ENCODE data around the gene MGMT. TPM values are rescaled to one million over a fixed set of nuclear protein-coding genes. Genes with fewer than 3 reads are reported as not detected.

Gene MGMT
- total RNA-seq, 2 experiments from 2014 or later, result 20.9 to 23.3 TPM

- Mint-ChIP-seq H3K4me3 (no peak overlapping the region), H3K27me3 (no peaks in the 10 kb centered on the region), H3K9me3 (no peaks in the 10 kb centered on the region), H3K36me3 (peaks cover 22% of the 10 kb centered on the region), H3K4me1 (no peaks in the 10 kb centered on the region), H3K27ac (no peak overlapping the region)
- no peak for DNase-seq
These were observed 297.2 kb downstream of the MGMT start for GRCh38 chr10:129764011-129764900.

- Mint-ChIP-seq H3K27me3 (no peaks in the 10 kb centered on the region), H3K4me1 (no peaks in the 10 kb centered on the region), H3K4me3 (no peak overlapping the region), H3K27ac (no peak overlapping the region), H3K36me3 (peaks cover 26% of the 10 kb centered on the region), H3K9me3 (no peaks in the 10 kb centered on the region)
- no peak for DNase-seq
These were observed 298.0 kb downstream of the MGMT start for GRCh38 chr10:129764901-129765663.

GRCh38 chr10:129765664-129766550, 298.9 kb downstream of the MGMT start:
- no peak overlapping the region for H3K27ac Mint-ChIP-seq
- DNase-seq, result no peak
- peaks cover 27% of the 10 kb centered on the region for H3K36me3 Mint-ChIP-seq
- H3K4me3 Mint-ChIP-seq, result no peak overlapping the region
- H3K4me1 Mint-ChIP-seq, result no peaks in the 10 kb centered on the region
- no peaks in the 10 kb centered on the region for H3K9me3 Mint-ChIP-seq
- H3K27me3 Mint-ChIP-seq, result no peaks in the 10 kb centered on the region

GRCh38 chr10:129766611-129767550, 299.8 kb downstream of the MGMT start:
- peaks cover 28% of the 10 kb centered on the region for H3K36me3 Mint-ChIP-seq
- H3K4me1 Mint-ChIP-seq, result no peaks in the 10 kb centered on the region
- no peaks in the 10 kb centered on the region for H3K9me3 Mint-ChIP-seq
- no peak overlapping the region for H3K4me3 Mint-ChIP-seq
- no peaks in the 10 kb centered on the region for H3K27me3 Mint-ChIP-seq
- H3K27ac Mint-ChIP-seq, result no peak overlapping the region
- DNase-seq, result no peak

GRCh38 chr10:129767751-129768150, 300.7 kb downstream of the MGMT start:
- peaks cover 29% of the 10 kb centered on the region for H3K36me3 Mint-ChIP-seq
- H3K4me3 Mint-ChIP-seq, result no peak overlapping the region
- no peak for DNase-seq
- no peaks in the 10 kb centered on the region for H3K4me1 Mint-ChIP-seq
- no peaks in the 10 kb centered on the region for H3K27me3 Mint-ChIP-seq
- H3K27ac Mint-ChIP-seq, result no peak overlapping the region
- H3K9me3 Mint-ChIP-seq, result no peaks in the 10 kb centered on the region

- Mint-ChIP-seq H3K9me3 (no peaks in the 10 kb centered on the region), H3K27me3 (no peaks in the 10 kb centered on the region), H3K36me3 (peaks cover 29% of the 10 kb centered on the region), H3K27ac (no peak overlapping the region), H3K4me1 (no peaks in the 10 kb centered on the region), H3K4me3 (no peak overlapping the region)
- no peak for DNase-seq
These were observed 301.7 kb downstream of the MGMT start for GRCh38 chr10:129768437-129769355.

- H3K27me3 Mint-ChIP-seq, result no peaks in the 10 kb centered on the region
- no peaks in the 10 kb centered on the region for H3K4me1 Mint-ChIP-seq
- H3K36me3 Mint-ChIP-seq, result peaks cover 27% of the 10 kb centered on the region
- no peak overlapping the region for H3K27ac Mint-ChIP-seq
- DNase-seq, result no peak
- no peak overlapping the region for H3K4me3 Mint-ChIP-seq
- no peaks in the 10 kb centered on the region for H3K9me3 Mint-ChIP-seq
These were observed 302.5 kb downstream of the MGMT start for GRCh38 chr10:129769381-129770116.

GRCh38 chr10:129770286-129770685, 303.2 kb downstream of the MGMT start:
- no peak overlapping the region for H3K27ac Mint-ChIP-seq
- peaks cover 27% of the 10 kb centered on the region for H3K36me3 Mint-ChIP-seq
- H3K4me1 Mint-ChIP-seq, result no peaks in the 10 kb centered on the region
- no peak overlapping the region for H3K4me3 Mint-ChIP-seq
- H3K9me3 Mint-ChIP-seq, result no peaks in the 10 kb centered on the region
- H3K27me3 Mint-ChIP-seq, result no peaks in the 10 kb centered on the region
- no peak for DNase-seq

- H3K4me3 Mint-ChIP-seq, result no peak overlapping the region
- no peak overlapping the region for H3K27ac Mint-ChIP-seq
- no peaks in the 10 kb centered on the region for H3K27me3 Mint-ChIP-seq
- no peaks in the 10 kb centered on the region for H3K4me1 Mint-ChIP-seq
- peaks cover 27% of the 10 kb centered on the region for H3K36me3 Mint-ChIP-seq
- H3K9me3 Mint-ChIP-seq, result no peaks in the 10 kb centered on the region
- no peak for DNase-seq
These were observed 304.0 kb downstream of the MGMT start for GRCh38 chr10:129771024-129771423.

GRCh38 chr10:129771576-129771975, 304.5 kb downstream of the MGMT start:
- Mint-ChIP-seq H3K4me1 (no peaks in the 10 kb centered on the region), H3K9me3 (peaks cover 4% of the 10 kb centered on the region), H3K27ac (no peak overlapping the region), H3K27me3 (no peaks in the 10 kb centered on the region), H3K4me3 (no peak overlapping the region), H3K36me3 (peaks cover 27% of the 10 kb centered on the region)
- no peak for DNase-seq

- Mint-ChIP-seq H3K4me1 (no peaks in the 10 kb centered on the region), H3K4me3 (no peak overlapping the region), H3K9me3 (peaks cover 6% of the 10 kb centered on the region), H3K27me3 (no peaks in the 10 kb centered on the region), H3K27ac (no peak overlapping the region), H3K36me3 (peaks cover 28% of the 10 kb centered on the region)
- DNase-seq, result no peak
These were observed 305.0 kb downstream of the MGMT start for GRCh38 chr10:129771991-129772431.

GRCh38 chr10:129772468-129773358, 305.7 kb downstream of the MGMT start:
- Mint-ChIP-seq H3K4me1 (no peaks in the 10 kb centered on the region), H3K27ac (no peak overlapping the region), H3K36me3 (peaks cover 31% of the 10 kb centered on the region), H3K9me3 (peaks cover 7% of the 10 kb centered on the region), H3K4me3 (no peak overlapping the region), H3K27me3 (no peaks in the 10 kb centered on the region)
- no peak for DNase-seq

All from activated naive CD8-positive, alpha-beta T cell treated with anti-CD3 and anti-CD28 coated beads for 36 hours (primary cell).